T-helper 22 cell (primary cell): ENCODE results near the gene ZDHHC11.
A peak's percentile ranks its signal among the peaks of the same experiment; 100 is the strongest.
"Not testable (repeated sequence)": the region's sequence is repeated elsewhere in the genome, so short reads cannot be mapped to it uniquely, and the experiment has no call there.

Experiments used
- DNase-seq: peaks from one replicate; pipeline ENCODE4 v3.0.0-alpha.2; 2020; ENCODE audit warnings: low read depth

The ZDHHC11 gene

DNA sequence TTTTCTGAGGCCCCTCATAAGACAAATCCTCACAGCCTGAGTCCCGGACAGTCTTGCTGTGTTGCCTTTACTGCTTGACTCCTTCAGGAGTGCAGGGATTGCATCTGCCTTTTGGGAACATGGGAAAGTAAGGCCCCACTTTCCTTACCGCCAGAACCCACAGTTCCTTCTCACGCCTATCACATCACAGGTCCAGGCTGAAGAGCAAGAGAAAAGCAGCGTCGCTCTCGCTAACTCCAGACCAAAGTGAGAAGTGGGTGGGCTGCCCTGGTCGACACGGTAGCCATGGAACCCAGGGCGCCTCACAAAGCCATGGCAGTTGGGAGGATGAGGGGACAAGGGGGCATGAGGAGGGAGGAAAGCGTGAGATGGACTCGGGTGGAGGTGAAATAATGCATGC, 7.9 kb upstream of the ZDHHC11 start:
- no peak for DNase-seq

DNA sequence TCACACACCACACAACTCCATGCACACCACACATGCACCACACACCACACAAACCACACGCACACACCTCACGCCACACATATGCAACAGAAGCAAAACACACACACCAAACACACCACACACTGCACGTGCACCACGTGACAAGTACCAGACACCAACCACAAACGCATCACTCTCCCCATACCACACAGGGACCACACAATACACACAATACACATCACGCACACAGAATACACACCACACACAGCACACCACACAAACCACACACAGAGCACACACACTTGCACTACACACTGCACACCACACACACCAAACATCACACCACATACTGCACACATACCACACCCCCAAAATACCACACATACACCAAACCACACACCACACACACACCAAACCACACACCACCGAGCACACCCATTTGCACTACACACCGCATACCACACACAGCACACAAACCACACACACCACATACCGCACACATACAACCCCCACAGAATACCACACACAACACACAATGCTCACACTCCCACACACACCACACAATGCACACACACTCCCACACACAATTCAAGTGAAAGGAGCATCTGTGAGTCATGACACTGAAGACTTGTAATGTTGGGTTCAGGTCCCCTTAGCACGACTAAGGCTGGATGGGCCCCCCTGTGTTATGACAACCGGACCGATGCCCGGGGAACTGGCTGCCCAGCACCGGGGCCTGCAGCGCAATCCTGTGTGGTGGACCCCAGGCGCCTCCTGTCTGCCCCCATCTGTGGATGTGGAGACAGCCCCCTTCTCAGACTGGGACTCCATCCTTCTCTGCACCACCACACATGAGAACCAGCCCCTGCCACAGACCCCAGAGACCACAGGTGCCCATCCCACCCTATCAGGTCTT, 6.0 kb upstream of the ZDHHC11 start:
- no peak for DNase-seq

DNA sequence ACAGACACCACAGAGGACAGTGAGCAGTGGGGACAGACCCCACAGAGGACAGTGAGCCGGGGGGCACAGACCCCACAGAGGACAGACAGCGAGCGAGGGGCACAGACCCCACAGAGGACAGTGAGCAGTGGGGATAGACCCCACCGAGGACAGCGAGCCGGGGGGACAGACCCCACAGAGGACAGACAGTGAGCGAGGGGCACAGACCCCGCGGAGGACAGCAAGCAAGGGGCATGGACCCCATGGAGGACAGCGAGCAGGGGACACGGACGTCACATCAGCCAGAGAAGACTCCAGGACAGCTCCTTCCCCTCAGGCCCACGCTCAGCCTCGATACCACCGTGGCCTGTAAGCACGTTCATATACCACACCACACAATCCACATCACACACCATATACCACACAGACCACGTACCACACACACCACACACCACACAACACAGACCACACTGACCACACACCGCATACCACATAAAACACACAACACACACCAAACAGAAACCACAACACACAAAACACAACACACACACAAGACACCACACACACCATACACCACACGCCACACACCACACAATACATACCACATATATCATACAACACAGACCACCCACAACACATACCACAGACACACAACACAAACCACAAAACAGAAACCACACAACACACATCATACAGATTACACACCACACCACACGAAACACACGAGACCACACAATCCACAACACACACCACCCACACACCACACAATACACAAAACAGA, 5.2 kb upstream of the ZDHHC11 start:
- no peak for DNase-seq

DNA sequence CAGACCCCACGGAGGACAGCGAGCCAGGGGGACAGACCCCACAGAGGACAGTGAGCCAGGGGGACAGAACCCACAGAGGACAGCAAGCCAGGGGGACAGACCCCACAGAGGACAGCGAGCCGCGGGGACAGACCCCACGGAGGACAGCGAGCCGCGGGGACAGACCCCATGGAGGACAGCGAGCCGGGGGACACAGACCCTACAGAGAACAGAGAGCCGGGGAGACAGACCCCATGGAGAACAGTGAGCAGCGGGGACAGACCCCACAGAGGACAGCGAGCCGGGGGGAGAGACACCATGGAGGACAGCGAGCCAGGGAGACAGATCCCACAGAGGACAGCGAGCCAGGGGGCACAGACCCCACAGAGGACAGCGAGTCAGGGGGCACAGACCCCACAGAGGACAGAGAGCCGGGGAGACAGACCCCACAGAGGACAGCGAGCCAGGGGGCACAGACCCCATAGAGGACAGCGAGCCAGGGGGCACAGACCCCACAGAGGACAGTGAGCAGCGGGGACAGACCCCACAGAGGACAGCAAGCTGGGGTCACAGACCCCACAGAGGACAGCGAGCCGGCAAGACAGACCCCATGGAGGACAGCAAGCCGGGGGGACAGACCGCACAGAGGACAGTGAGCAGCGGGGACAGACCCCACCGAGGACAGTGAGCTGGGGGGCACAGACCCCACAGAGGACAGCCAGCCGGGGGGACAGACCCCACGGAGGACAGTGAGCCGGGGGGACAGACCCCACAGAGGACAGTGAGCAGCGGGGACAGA, 4.4 kb upstream of the ZDHHC11 start:
- no peak for DNase-seq

- DNase-seq = no peak
These were observed 3.4 kb upstream of the ZDHHC11 start for GRCh38 chr5:854217-854616.

GRCh38 chr5:853416-854090, 2.8 kb upstream of the ZDHHC11 start:
- not testable (repeated sequence) for DNase-seq

GRCh38 chr5:852431-853401, 1.9 kb upstream of the ZDHHC11 start:
- DNase-seq = no peak

- no peak for DNase-seq
These were observed 1.2 kb upstream of the ZDHHC11 start for GRCh38 chr5:852018-852417.

DNA sequence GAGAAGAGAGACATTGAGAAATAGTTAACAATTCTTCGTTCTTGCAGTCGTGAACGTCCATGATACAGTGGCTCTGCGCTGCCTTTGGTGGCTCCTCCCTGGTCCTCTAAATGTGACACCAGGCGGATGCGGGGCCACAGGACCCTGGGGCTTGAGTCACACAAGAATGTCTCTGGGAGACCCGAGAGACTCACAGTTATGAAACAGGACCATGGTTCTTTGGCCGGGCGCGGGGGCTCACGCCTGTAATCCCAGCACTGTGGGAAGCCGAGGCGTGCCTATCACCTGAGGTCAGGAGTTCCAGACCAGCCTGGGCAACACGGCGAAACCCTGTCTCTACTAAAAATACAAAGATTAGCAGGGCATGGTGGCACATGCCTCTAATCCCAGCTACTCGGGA, 767 bp upstream of the ZDHHC11 start:
- DNase-seq = no peak

DNA sequence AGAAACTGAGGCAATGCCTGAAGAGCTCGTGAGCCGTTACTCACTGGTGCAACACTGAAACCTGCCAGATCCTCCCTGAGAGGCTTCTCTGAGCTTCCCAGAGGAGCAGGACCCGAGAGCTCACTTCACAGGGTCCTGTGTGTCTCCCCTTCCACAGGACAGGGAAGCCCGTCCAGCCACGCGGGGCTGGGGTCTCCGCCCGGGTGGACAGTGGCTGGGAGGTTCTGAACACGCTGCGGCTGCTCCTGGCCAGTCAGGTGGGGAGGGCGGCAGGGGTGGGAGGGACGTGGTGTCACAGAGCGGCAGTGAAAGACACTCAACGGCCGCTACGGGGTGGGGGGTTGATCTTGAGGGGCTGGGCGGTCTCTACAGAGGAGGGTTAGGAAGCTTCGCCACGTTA, 290 bp upstream of the ZDHHC11 start:
- DNase-seq = no peak

DNA sequence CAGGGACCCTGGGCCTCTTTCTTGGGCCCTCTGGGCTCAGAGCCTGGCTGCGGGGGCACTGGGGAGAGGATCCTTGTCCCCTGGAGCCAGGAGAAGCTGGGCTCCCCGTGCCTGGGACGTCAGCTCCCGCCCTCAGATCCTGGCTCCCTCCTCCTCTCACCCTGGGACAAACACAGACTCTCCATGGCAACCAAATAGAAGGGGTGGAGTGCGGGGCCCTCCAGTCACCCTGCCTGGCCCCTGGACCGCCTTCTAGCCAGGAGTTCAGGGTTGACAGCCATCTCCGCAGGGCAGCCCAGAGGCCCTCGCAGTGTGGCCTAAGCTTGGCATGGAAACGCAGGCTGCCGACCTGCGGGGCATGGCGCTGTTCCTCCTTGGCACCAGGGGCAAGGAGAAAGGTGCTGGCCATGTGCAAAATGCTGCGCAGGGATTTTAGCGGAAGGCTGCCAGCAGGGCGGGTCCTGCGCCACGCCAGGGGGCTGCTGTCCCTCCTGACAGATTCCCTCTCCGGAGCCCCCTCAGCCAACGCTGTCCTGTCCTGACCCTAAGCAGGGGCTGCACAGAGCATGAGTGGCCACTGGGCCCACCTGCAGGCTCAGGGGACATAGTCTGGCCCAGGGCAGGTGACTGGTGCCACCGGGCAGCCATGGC, 1.0 kb downstream of the ZDHHC11 start:
- DNase-seq = no peak

DNA sequence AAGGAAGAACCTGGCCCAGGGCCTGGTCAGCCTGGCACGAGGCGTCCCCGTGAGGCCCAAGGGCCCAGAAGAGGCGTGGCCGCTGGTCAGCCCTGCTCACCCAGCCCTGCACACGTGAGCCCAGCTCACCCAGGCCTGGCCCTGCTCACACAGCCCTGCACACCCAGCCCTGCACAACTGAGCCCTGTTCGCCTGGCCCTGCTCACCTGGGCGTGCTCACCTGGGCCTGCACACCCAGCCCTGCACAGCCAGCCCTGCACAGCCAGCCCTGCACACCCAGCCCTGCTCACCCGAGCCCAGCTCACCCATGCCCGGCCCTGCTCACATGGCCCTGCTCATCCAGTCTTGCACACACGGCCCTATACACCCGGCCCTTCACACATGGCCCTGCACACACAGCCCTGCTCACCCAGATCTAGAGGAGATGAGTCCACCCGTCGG, 2.1 kb downstream of the ZDHHC11 start:
- DNase-seq = no peak

GRCh38 chr5:847736-848135, 3.0 kb downstream of the ZDHHC11 start:
- DNase-seq = not testable (repeated sequence)

DNA sequence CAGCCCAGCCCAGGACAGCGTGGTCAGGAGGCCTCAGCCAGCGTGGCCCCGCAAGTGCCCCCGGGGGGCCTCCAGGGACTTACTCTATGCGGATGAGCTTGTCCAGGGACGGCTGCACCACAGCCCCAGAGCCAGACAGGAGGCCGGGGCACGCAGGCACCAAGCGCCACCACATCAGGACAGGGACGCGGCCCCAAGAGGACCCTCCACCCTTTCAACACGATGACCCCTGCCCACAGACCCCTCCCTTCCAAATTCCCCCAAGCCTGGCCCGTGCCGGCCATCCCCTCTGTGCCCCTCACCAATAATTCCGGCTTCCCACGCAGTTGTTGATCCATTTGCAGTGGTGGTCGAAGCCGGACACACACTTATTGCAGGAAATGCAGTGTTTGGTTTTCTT, 3.6 kb downstream of the ZDHHC11 start:
- not testable (repeated sequence) for DNase-seq

DNA sequence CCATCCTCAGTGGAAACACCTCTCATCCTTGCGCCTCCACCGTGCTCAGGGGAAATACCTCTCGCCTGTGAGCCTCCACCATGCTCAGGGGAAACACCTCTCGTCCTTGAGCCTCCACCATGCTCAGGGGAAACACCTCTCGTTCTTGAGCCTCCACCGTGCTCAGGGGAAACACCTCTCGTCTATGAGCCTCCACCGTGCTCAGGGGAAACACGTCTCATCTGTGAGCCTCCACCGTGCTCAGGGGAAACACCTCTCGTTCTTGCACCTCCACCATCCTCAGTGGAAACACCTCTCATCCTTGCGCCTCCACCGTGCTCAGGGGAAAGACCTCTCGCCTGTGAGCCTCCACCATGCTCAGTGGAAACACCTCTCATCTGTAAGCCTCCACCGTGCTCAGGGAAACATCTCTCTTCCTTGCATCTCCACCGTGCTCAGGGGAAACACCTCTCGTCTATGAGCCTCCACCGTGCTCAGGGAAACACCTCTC, 4.1 kb downstream of the ZDHHC11 start:
- DNase-seq = peak; percentile 39

- DNase-seq = not testable (repeated sequence)
These were observed 4.8 kb downstream of the ZDHHC11 start for GRCh38 chr5:845676-846601.

DNA sequence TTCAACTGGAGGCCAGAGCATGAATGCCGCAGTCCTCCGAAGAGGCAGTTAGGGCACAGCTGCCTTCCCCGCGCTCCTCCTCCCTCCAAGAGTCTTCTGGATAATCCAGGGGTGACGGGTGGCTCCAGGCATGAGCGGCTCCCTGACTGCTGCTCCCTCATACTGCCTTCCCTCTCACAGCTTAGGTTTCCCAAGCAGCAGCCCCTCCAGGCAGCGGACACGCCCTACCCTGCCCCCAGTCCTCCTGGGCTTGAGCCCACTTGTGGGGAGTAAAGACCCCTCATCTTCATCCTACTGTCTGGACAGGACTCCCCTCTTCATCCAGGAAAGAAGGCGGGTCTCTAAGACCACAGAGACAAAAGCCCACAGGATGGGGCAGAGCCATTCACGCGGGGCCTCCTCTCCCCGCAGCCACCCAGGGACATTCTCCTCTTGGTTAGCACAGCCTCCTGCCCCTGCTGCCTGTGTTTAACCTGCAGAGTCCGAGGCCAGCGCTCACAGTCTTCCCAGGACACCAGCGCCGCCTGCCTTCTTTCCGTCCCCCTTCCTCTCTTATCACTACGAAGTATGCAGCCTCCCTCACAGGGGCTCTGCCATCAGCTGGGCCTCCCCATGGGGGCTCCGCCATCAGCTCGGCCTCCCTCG, 5.6 kb downstream of the ZDHHC11 start:
- DNase-seq = not testable (repeated sequence)

DNA sequence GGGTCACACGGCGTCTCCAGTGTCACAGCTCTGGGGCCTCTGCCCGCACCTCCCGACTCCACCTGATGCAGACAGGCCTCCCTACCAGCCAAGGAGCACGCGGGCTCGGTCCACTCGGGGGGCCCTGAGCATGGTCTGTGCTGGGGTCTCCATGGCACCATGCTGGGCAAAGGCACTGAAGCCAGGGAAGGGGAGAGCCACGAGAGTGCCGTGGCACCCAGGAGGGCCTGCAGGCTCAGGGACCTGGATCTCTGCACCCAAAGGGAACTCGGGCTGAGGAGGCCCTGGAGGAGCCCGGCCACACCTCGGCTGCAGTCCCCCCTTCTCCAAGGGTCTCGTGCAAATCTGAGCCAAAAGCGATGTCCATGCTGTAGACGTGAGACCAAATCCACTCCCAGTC, 6.4 kb downstream of the ZDHHC11 start:
- DNase-seq = not testable (repeated sequence)
